ENCODE data around the gene ME3.

DNA sequence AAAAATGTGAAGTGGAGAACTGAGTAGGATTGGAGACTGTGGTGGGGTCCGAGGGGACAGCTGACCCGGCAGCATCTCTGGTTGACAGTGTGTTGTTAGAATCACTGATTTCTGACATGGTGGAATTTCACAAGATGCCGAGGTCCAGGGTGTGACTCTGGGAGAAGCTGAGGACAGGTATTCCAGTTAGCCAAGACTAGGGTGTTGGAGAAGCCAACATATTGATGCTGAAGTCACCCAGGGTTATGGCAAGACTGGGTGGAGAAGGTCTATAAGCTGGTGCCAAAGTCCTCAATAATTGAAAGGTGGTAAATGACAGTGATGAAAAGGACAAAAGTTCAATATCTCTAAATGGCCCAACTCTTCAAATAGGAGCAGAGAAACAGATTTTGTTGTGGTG lies 86.1 kb downstream of the ME3 start:
- TF ChIP-seq, protein P1, sequence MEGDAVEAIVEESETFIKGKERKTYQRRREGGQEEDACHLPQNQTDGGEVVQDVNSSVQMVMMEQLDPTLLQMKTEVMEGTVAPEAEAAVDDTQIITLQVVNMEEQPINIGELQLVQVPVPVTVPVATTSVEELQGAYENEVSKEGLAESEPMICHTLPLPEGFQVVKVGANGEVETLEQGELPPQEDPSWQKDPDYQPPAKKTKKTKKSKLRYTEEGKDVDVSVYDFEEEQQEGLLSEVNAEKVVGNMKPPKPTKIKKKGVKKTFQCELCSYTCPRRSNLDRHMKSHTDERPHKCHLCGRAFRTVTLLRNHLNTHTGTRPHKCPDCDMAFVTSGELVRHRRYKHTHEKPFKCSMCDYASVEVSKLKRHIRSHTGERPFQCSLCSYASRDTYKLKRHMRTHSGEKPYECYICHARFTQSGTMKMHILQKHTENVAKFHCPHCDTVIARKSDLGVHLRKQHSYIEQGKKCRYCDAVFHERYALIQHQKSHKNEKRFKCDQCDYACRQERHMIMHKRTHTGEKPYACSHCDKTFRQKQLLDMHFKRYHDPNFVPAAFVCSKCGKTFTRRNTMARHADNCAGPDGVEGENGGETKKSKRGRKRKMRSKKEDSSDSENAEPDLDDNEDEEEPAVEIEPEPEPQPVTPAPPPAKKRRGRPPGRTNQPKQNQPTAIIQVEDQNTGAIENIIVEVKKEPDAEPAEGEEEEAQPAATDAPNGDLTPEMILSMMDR (IDR thresholded peaks at IDR 0.05; ENCODE audit: low read depth, low read length, missing input control), result no peak
- TF ChIP-seq RAD21 (IDR thresholded peaks at IDR 0.05), result no peak
- TF ChIP-seq, protein P2, sequence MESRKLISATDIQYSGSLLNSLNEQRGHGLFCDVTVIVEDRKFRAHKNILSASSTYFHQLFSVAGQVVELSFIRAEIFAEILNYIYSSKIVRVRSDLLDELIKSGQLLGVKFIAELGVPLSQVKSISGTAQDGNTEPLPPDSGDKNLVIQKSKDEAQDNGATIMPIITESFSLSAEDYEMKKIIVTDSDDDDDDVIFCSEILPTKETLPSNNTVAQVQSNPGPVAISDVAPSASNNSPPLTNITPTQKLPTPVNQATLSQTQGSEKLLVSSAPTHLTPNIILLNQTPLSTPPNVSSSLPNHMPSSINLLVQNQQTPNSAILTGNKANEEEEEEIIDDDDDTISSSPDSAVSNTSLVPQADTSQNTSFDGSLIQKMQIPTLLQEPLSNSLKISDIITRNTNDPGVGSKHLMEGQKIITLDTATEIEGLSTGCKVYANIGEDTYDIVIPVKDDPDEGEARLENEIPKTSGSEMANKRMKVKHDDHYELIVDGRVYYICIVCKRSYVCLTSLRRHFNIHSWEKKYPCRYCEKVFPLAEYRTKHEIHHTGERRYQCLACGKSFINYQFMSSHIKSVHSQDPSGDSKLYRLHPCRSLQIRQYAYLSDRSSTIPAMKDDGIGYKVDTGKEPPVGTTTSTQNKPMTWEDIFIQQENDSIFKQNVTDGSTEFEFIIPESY (IDR thresholded peaks at IDR 0.05), result no peak
- no peak for TF ChIP-seq YY1 (IDR thresholded peaks at IDR 0.05)
- no peak for TF ChIP-seq JUND (IDR thresholded peaks at IDR 0.05)
- TF ChIP-seq FOXA2 (IDR thresholded peaks at IDR 0.05), result no peak

Measured in liver (tissue), 3 donors.